WI38 (cell line): ENCODE data around the gene DLGAP1.

Experiments used
- H3K4me3 ChIP-seq: 2 replicates; pipeline ENCODE4 v1.5.1; 2011; ENCODE audit warnings: low read depth, mild to moderate bottlenecking, control low read depth, low read length
- TF ChIP-seq, protein P1 (sequence below): IDR thresholded peaks from 2 replicates; pipeline ENCODE4 v1.5.1; 2012; ENCODE audit warnings: low read depth, mild to moderate bottlenecking, control low read depth, low read length

Gene DLGAP1

DNA sequence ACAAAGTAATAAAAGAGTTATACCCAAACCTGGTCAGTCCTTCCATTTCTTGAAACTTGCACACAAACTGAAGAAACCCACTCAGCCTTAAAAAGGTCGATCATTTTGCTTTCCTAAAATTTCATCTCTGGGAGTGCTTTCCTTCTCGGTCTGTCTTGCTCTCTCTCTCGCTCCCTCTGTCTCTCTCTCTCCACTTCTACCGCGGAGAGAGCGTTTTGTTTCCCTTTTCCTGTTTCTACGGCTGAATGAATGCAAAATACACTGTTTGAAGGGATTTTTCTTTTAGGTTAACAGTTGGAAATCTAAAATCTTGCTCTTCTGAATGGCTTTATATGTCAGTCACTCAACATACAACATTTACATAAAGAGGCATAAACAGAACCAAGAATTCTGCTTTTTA lies 581.0 kb downstream of the DLGAP1 start:
- no peak overlapping the region for H3K4me3 ChIP-seq
- TF ChIP-seq, protein P1, sequence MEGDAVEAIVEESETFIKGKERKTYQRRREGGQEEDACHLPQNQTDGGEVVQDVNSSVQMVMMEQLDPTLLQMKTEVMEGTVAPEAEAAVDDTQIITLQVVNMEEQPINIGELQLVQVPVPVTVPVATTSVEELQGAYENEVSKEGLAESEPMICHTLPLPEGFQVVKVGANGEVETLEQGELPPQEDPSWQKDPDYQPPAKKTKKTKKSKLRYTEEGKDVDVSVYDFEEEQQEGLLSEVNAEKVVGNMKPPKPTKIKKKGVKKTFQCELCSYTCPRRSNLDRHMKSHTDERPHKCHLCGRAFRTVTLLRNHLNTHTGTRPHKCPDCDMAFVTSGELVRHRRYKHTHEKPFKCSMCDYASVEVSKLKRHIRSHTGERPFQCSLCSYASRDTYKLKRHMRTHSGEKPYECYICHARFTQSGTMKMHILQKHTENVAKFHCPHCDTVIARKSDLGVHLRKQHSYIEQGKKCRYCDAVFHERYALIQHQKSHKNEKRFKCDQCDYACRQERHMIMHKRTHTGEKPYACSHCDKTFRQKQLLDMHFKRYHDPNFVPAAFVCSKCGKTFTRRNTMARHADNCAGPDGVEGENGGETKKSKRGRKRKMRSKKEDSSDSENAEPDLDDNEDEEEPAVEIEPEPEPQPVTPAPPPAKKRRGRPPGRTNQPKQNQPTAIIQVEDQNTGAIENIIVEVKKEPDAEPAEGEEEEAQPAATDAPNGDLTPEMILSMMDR, result no peak

DNA sequence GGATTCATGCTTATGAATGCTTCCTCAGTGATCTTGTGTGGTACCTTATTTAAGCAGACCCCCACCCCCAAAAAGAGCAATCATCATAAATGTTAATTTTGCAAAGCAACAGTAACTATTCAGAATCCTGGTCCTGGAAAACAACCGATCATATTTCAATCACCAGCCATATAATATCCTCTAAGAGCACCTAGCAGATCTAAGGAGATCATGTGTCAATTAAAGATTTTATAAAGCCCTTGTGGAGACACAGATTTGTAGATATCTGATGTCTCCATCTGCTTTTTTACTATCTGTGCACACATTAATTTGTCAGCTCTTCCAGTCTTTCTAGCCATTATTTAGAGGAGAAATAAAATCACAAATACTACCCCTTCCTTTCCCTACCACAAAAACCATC lies 581.4 kb downstream of the DLGAP1 start:
- H3K4me3 ChIP-seq, result no peak overlapping the region
- TF ChIP-seq, protein P1, result no peak

DNA sequence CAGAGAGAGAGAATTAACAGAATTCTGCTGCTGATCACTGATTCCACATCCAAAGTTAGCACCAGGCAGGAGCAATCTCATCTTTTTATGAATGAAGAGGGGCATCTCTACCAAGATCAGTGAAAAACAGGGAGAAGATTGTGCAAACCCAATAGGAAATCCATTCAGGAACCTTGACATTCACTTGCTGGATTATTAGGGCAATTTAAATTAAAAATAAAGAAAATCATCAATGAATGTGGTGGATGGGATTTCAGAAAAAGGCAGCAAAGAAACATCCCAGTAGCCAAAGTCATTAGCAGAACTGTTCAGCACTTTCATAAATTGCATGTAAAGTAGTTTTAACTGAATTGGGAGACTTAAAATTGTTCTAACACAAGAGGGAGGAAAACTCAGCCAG lies 581.9 kb downstream of the DLGAP1 start:
- no peak overlapping the region for H3K4me3 ChIP-seq
- TF ChIP-seq, protein P1, result no peak

DNA sequence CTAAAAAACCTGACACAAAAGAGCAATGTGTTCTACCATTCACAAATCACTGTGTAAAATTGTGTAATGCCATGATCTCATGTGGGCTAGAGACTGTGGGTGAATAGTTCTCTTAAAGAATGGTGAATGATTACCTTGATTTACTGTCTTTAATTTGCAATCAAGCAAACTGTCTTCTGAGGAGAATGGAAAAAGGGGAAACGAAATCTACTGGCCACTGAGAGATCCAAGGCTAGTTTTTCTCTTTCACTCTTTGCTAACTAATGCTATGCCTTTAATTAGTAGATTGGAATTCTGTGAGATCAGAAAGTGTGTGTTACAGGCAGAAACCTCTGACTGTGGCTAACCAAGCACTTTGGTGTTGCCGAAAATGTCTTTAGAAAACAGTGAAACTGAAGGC lies 582.5 kb downstream of the DLGAP1 start:
- no peak overlapping the region for H3K4me3 ChIP-seq
- TF ChIP-seq, protein P1, result no peak

DNA sequence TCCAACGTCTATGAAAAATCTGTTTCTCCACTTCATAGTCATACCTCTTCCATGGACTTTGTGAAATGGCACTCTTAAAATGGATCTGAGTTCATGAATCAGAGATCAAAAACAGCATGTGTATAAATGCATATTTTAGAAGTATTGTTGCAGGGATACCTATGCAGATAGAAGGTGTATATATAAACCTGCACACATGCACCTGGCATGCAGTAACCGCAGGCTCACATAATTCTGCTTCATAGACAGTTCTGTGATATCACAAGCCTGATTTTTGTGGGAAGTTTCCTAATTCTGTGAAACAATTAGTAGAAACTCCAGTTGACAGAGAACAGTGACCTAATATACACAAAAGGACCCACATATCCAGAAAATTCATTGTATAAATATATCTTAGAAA lies 583.4 kb downstream of the DLGAP1 start:
- TF ChIP-seq, protein P1, result no peak
- no peak overlapping the region for H3K4me3 ChIP-seq

DNA sequence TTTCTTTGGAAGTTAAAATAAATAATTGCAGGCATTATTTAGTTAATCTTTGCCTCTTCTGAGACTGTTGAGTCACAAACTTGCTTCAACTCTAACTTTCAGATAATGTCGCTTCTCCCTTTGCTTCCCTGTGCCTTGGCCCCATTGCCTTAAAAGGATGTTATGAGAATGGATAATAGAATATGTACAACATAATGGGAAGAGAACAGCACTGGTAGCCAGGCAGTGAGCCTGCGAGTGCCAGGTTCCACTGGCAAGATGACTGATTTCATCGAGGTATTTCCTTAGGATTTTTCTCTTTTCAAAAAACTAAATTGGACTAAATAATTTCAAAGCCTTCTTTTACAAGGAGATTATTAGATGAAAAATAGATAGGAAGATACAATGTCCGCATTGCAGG lies 584.2 kb downstream of the DLGAP1 start:
- TF ChIP-seq, protein P1, result no peak
- no peak overlapping the region for H3K4me3 ChIP-seq

DNA sequence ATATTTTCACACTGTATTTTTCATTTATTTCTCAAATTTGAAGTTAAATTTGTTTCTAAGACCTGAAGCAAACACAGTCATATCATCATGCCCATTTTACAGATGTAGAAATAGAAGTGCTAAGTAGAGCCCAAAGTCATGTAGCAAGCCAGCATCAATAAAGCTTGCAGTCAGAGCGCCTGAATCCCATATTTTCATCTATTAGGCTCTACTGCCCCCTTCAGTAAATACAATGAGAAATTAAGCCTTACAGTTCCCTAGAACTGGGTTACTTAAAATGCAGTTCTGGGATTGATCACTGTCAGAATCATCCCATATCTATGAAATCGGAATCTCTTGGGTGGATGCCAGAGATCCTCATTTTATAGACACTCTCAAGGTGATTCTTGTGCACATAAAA lies 585.3 kb downstream of the DLGAP1 start:
- no peak overlapping the region for H3K4me3 ChIP-seq
- TF ChIP-seq, protein P1, result 0 out of 2 replicates have a peak, but pooled peaks have one; percentile 17
